SW 1271 (cell line): Measurements from ENCODE around the gene AQP6.
"Not testable (repeated sequence)": the region's sequence is repeated elsewhere in the genome, so short reads cannot be mapped to it uniquely, and the experiment has no call there.

ENCODE experiments used
- DNase-seq, 2 experiments: peaks; one replicate each; lab custom pipeline; 2025; lab: John Stamatoyannopoulos, UW

The AQP6 gene

GRCh38 chr12:49970658-49971057 lies 2.1 kb upstream of the AQP6 start:
- no peak for DNase-seq

- no peak for DNase-seq
These were observed 1.6 kb upstream of the AQP6 start for GRCh38 chr12:49971141-49971540.

- DNase-seq: no peak
These were observed 618 bp upstream of the AQP6 start for GRCh38 chr12:49972129-49972528.

GRCh38 chr12:49973361-49973830 lies 649 bp downstream of the AQP6 start:
- no peak for DNase-seq

GRCh38 chr12:49974231-49974675 lies 1.5 kb downstream of the AQP6 start:
- DNase-seq: no peak

- DNase-seq: no peak
These were observed 2.0 kb downstream of the AQP6 start for GRCh38 chr12:49974677-49975317.

- no peak for DNase-seq
These were observed 2.6 kb downstream of the AQP6 start for GRCh38 chr12:49975318-49975761.

DNA sequence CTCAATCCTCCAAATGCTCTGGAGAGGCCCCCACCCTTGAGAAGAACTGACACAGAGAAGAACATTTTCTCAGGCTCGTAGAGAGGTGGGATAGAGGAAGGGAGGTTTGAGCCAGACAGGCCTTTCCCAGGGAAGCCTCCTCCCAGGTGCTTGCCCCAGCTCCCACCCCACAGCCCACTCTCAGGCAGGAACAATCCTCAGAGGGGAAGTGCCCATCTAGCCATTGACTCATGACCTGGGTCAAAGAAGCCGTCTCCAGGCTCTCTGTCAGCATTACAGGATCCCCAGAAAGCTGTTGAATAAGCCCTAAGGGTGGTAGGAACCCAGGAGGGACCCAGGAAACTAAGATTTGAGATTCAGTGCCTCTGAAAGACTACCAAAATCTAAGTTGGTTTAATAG lies 3.8 kb downstream of the AQP6 start:
- no peak for DNase-seq

- no peak for DNase-seq
These were observed 5.4 kb downstream of the AQP6 start for GRCh38 chr12:49978125-49978524.

DNA sequence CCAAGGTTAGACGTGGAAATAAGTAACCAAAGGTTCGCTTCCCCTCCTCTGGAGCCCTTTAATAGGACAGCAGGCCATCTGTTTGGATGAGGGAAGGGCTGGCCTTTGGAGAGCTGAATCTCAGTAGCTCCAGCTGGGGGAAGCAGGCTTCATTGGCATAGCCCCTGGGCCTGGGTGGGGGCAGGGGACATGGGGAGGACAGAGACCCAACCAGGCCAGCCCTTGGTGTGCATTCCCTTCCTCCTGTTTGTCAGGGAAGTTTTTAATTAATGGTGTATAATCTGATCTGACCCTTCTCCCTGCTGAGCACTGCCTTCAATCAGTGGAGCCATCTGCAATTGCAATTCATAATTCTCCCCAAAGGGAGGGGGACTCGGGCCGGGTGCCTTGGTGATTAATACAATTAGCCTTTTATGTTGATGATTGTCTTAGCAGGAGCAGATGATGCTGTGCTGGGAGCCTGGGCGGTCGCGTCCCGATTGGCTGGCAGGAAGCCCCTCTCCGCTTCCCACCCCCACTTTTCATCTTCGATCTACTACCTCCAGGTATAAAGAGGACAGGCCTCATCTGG lies 6.4 kb downstream of the AQP6 start:
- no peak for DNase-seq

DNA sequence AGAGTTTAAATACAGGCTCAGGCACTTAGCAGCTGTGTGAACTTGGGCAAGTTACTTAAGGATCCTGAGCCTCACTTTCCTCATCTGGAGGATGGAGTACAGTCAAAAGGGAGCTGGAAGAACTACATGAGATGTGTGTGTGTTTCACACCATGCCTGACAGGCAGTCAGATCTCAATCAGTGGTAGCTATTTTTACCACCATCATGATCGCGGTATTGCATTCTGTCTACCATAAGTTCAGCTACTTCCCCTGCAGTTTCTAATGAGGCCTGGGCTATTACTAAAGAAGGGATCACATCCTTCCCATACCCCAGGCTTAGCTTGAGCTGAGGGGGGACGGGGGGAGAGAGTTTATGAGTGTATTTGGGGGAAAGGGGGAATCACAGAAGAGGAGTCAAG lies 7.0 kb downstream of the AQP6 start:
- no peak for DNase-seq

DNA sequence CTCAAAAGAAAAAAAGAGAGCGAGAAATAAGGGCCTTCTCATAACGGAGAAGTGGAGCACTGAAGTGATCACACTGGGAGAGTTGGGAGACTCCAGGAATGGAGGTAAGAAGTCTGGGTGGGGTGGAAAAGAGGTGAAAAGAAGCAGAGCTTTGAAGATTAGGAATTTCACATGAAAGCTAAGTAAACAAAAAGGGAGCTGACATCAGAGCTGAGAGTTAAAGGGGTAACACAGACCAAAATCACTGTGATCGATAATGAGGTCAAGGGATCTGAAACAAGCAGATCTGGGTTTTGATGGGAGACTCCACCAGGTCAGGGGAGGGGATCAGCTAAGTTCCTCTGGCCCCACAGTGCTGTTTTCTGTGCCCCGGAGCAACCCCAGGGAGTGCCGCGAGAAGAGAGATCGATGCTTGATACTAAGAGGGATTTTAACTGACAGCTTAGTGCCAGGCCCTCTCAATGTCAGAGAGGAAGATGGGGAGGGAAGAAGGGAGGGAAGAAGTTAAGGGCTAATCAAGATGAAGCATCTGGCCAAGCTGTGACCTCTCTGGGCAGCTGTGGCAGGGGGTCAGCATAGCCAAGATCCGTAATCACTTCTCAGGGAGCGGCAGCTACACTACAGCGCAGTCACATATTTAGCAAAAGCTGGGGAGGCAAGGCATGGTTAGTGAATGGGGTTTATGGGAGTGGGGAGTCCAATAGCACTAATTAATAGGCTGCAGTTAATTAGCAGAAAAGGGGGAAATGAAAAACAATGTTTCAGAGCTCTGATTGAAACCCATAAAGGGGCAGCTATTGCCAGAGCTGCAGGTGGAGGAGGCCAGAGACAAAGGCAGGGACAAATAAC lies 8.0 kb downstream of the AQP6 start:
- DNase-seq: no peak

DNA sequence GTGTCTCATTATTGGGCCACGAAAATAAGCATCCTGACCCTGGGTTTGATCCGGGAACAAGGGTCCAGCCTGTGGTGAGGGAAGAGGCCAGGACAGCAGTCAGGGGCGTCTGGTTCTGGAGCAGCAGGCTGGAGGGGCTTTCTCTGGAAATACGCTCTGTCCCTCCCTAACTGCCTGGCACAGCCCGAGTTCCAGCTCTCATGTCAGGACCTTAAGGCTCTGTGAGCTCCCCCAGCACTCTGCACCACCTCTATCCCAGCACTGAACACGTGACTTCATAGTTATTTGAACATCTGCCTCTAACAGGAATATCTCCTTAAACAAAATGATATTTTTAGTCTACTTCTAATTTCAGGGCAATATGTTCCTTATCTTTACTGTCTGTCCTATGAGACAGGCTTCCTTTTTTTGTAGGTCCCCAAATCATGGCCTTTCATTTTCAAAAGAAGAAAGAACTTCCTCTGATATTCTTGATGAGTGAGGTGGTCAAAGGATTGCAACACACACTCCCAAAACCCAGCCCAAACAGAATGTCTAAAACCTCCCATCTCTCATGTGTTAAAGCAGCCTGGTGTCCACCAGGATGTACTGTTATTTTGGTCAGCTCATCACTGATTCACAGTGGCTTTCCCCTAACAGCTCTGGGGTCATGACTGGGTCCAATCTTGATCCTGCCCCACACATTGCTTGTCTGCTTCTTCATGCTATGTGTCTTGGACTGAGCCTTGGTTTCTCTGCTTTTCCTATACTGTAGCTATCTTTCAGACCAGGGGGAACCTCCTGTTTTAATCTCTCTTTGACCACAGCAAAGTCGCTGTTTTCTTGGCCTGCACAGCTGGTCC lies 9.7 kb downstream of the AQP6 start:
- no peak for DNase-seq

DNA sequence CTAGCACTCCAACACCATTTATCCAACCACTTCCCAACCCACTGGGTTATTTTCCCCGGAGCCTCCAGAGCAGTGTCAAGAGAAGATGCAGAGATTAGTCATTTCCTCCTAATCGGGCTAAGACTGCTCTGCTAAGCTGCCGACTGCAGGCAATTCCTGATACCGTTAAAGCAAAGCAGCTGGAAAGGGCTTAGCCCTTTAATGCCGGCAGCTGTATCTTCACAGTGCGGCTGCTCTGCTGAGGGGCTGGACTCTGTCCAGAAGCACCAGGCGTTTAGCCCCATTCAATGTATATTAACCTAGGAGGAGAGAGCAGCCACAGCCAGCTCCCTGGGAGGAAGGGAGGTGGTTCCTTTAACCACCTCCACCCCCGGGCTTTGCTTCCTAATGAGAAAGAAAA lies 11.1 kb downstream of the AQP6 start:
- peak; percentile 53 to 73 for DNase-seq

GRCh38 chr12:49984476-49985359 lies 12.0 kb downstream of the AQP6 start:
- DNase-seq: no peak

GRCh38 chr12:49985981-49986380 lies 13.2 kb downstream of the AQP6 start:
- DNase-seq: no peak

DNA sequence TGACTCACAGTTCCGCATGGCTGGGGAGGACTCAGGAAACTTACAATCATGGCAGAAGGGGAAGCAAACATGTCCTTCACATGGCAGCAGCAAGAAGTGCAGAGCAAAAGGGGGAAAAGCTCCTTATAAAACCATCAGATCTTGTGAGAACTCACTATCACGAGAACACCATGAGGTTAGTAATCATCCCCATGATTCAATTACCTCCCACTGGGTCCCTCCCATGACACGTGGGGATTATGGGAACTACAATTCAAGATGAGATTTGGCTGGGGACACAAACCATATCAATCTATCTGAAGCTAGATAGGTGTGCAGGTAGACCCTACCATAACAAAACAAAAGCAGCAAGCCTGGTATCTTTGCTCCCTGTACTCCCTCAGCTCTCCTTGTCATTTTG lies 13.7 kb downstream of the AQP6 start:
- DNase-seq: not testable (repeated sequence)

GRCh38 chr12:49987625-49988303 lies 15.0 kb downstream of the AQP6 start:
- no peak for DNase-seq

- not testable (repeated sequence) for DNase-seq
These were observed 16.7 kb downstream of the AQP6 start for GRCh38 chr12:49989400-49989799.

DNA sequence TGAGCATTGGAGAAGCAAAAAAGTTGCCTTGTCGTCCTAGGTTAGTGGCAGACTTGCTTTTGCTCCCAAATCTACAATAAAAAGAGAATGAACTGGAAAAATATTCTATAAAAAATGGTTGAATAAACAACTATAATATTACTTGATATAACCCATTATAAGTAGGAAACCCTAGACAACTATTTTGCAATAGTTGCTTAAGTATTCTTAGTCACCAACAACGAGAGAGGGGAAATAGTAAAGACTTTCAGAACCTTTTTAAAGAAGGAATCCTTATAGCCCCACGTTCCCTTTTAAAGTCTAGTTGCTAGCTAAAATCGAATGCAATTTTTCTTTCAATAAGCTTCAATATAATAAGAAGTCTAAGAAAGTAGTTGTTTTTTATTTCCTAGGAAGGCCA lies 17.5 kb downstream of the AQP6 start:
- no peak for DNase-seq
